ENCODE results near the gene PARVB.

The PARVB gene

GRCh38 chr22:44213489-44214043 lies 189.5 kb downstream of the PARVB start:
- H4K20me1 ChIP-seq (ENCODE audit: insufficient read depth, low read length), result no peaks in the 10 kb centered on the region
- H3K4me3 ChIP-seq (ENCODE audit: low read length), result no peak overlapping the region
- no peaks in the 10 kb centered on the region for H3K9me3 ChIP-seq (ENCODE audit: insufficient read depth, low read length)
- H3K4me1 ChIP-seq (ENCODE audit: low read length), result peaks cover 7% of the 10 kb centered on the region
- H3K36me3 ChIP-seq (replicated peaks; ENCODE audit: low read depth, low read length), result no peaks in the 10 kb centered on the region
- no peak overlapping the region for H2AFZ ChIP-seq (ENCODE audit: low read depth, low read length)
- H3K79me2 ChIP-seq (ENCODE audit: low read length), result no peaks in the 10 kb centered on the region
- no peak overlapping the region for H3K9ac ChIP-seq (ENCODE audit: low read length)
- H3K4me2 ChIP-seq (ENCODE audit: low read length), result no peak overlapping the region
- H3K27ac ChIP-seq (ENCODE audit: low read length), result no peak overlapping the region
- H3K27me3 ChIP-seq (ENCODE audit: low read depth, low read length), result peaks cover 33% of the 10 kb centered on the region
- TF ChIP-seq EZH2phosphoT487 (IDR thresholded peaks at IDR 0.05; ENCODE audit: low read depth) (no peak), CTCF (IDR thresholded peaks at IDR 0.05; ENCODE audit: low read depth, low read length) (no peak)

GRCh38 chr22:44214187-44214586 lies 190.1 kb downstream of the PARVB start:
- Histone ChIP-seq H3K4me1 (ENCODE audit: low read length) (peaks cover 1% of the 10 kb centered on the region), H3K27me3 (ENCODE audit: low read depth, low read length) (peaks cover 32% of the 10 kb centered on the region)
- TF ChIP-seq EZH2phosphoT487 (IDR thresholded peaks at IDR 0.05; ENCODE audit: low read depth) (no peak), CTCF (IDR thresholded peaks at IDR 0.05; ENCODE audit: low read depth, low read length) (no peak)

GRCh38 chr22:44214764-44215163 lies 190.7 kb downstream of the PARVB start:
- no peak overlapping the region for H3K9ac ChIP-seq (ENCODE audit: low read length)
- no peaks in the 10 kb centered on the region for H3K9me3 ChIP-seq (ENCODE audit: insufficient read depth, low read length)
- H3K27me3 ChIP-seq (ENCODE audit: low read depth, low read length), result peaks cover 26% of the 10 kb centered on the region
- no peak overlapping the region for H3K4me2 ChIP-seq (ENCODE audit: low read length)
- no peaks in the 10 kb centered on the region for H4K20me1 ChIP-seq (ENCODE audit: insufficient read depth, low read length)
- no peaks in the 10 kb centered on the region for H3K79me2 ChIP-seq (ENCODE audit: low read length)
- H3K27ac ChIP-seq (ENCODE audit: low read length), result no peak overlapping the region
- TF ChIP-seq CTCF (IDR thresholded peaks at IDR 0.05; ENCODE audit: low read depth, low read length) (no peak), EZH2phosphoT487 (IDR thresholded peaks at IDR 0.05; ENCODE audit: low read depth) (no peak)
- no peaks in the 10 kb centered on the region for H3K4me1 ChIP-seq (ENCODE audit: low read length)
- H3K36me3 ChIP-seq (replicated peaks; ENCODE audit: low read depth, low read length), result no peaks in the 10 kb centered on the region
- H3K4me3 ChIP-seq (ENCODE audit: low read length), result no peak overlapping the region
- H2AFZ ChIP-seq (ENCODE audit: low read depth, low read length), result no peak overlapping the region

More at GRCh38 chr22:44214187-44214586, 190.1 kb downstream of the PARVB start:
- Histone ChIP-seq H3K79me2 (ENCODE audit: low read length) (no peaks in the 10 kb centered on the region), H3K9ac (ENCODE audit: low read length) (no peak overlapping the region), H3K36me3 (replicated peaks; ENCODE audit: low read depth, low read length) (no peaks in the 10 kb centered on the region), H3K4me2 (ENCODE audit: low read length) (no peak overlapping the region), H3K4me3 (ENCODE audit: low read length) (no peak overlapping the region), H2AFZ (ENCODE audit: low read depth, low read length) (no peak overlapping the region), H3K9me3 (ENCODE audit: insufficient read depth, low read length) (no peaks in the 10 kb centered on the region), H3K27ac (ENCODE audit: low read length) (no peak overlapping the region), H4K20me1 (ENCODE audit: insufficient read depth, low read length) (no peaks in the 10 kb centered on the region)

GRCh38 chr22:44215287-44215686 lies 191.2 kb downstream of the PARVB start:
- Histone ChIP-seq H3K36me3 (replicated peaks; ENCODE audit: low read depth, low read length) (no peaks in the 10 kb centered on the region), H3K9ac (ENCODE audit: low read length) (no peak overlapping the region), H2AFZ (ENCODE audit: low read depth, low read length) (no peak overlapping the region), H3K4me3 (ENCODE audit: low read length) (no peak overlapping the region), H4K20me1 (ENCODE audit: insufficient read depth, low read length) (no peaks in the 10 kb centered on the region), H3K79me2 (ENCODE audit: low read length) (no peaks in the 10 kb centered on the region), H3K27me3 (ENCODE audit: low read depth, low read length) (peaks cover 21% of the 10 kb centered on the region), H3K27ac (ENCODE audit: low read length) (no peak overlapping the region), H3K4me2 (ENCODE audit: low read length) (no peak overlapping the region), H3K9me3 (ENCODE audit: insufficient read depth, low read length) (no peaks in the 10 kb centered on the region), H3K4me1 (ENCODE audit: low read length) (no peaks in the 10 kb centered on the region)
- TF ChIP-seq EZH2phosphoT487 (IDR thresholded peaks at IDR 0.05; ENCODE audit: low read depth), result no peak
